MM.1S (cell line): ENCODE measurements around the gene ALOX12B.

Source experiments
- DNase-seq: peaks from one replicate; pipeline ENCODE4 v3.0.0-alpha.2; 2015
- H2AFZ ChIP-seq: fragments of 300-600 bp; sonication (generic); 2 replicates; pipeline ENCODE4 v1.6.0; 2016; ENCODE audit warnings: antibody characterized with exemption, low read length
- H3F3A ChIP-seq: fragments of 300-600 bp; sonication (generic); 2 replicates; pipeline ENCODE4 v1.6.1; 2016; ENCODE audit warnings: mild to moderate bottlenecking, antibody characterized with exemption, low read length, moderate library complexity, mixed read lengths; ENCODE audit not compliant: insufficient read depth
- H3K27ac ChIP-seq: fragments of 300-600 bp; sonication (generic); 2 replicates; pipeline ENCODE4 v1.5.1; 2016; ENCODE audit warnings: mild to moderate bottlenecking, low read length
- H3K27me3 ChIP-seq: fragments of 300-600 bp; sonication (generic); replicated peaks from 2 replicates; pipeline ENCODE4 v1.6.0; 2016; ENCODE audit warnings: low read length; ENCODE audit not compliant: insufficient read depth
- H3K36me3 ChIP-seq: fragments of 300-600 bp; sonication (generic); replicated peaks from 2 replicates; pipeline ENCODE4 v1.6.1; 2016; ENCODE audit warnings: mild to moderate bottlenecking, low read length, mixed read lengths; ENCODE audit not compliant: insufficient read depth
- H3K4me1 ChIP-seq: fragments of 300-600 bp; sonication (generic); 2 replicates; pipeline ENCODE4 v1.6.1; 2016; ENCODE audit warnings: low read length, mixed read lengths
- H3K4me2 ChIP-seq: fragments of 300-600 bp; sonication (generic); 2 replicates; pipeline ENCODE4 v1.6.0; 2016; ENCODE audit warnings: low read depth, low read length
- H3K4me3 ChIP-seq: fragments of 300-600 bp; sonication (generic); 2 replicates; pipeline ENCODE4 v1.5.1; 2016; ENCODE audit warnings: low read length, mixed read lengths
- H3K79me2 ChIP-seq: fragments of 300-600 bp; sonication (generic); 2 replicates; pipeline ENCODE4 v1.6.1; 2016; ENCODE audit warnings: mixed run types, low read length, mixed read lengths
- H3K9ac ChIP-seq: fragments of 300-600 bp; sonication (generic); 2 replicates; pipeline ENCODE4 v1.6.1; 2016; ENCODE audit warnings: low read length, mixed read lengths
- H3K9me2 ChIP-seq: fragments of 300-600 bp; sonication (generic); replicated peaks from 2 replicates; pipeline ENCODE4 v1.6.1; 2016; ENCODE audit warnings: mild to moderate bottlenecking, low read length, mixed read lengths; ENCODE audit not compliant: insufficient read depth
- H3K9me3 ChIP-seq: fragments of 300-600 bp; sonication (generic); replicated peaks from 2 replicates; pipeline ENCODE4 v1.6.1; 2016; ENCODE audit warnings: mild to moderate bottlenecking, low read length, mixed read lengths; ENCODE audit not compliant: insufficient read depth
- H4K20me1 ChIP-seq: fragments of 300-600 bp; sonication (generic); 2 replicates; pipeline ENCODE4 v1.6.1; 2016; ENCODE audit warnings: mild to moderate bottlenecking, low read length, moderate library complexity, mixed read lengths; ENCODE audit not compliant: insufficient read depth
- CTCF ChIP-seq: fragments of 300-600 bp; sonication (generic); IDR thresholded peaks from 2 replicates; pipeline ENCODE4 v1.5.1; 2016; ENCODE audit warnings: antibody characterized with exemption, low read length, mixed read lengths
- EZH2 ChIP-seq: fragments of 300-600 bp; sonication (generic); optimal IDR thresholded peaks from 2 replicates; pipeline ENCODE3; 2017; ENCODE audit warnings: low read depth, mild to moderate bottlenecking, antibody characterized with exemption, low read length, mixed read lengths
- EZH2phosphoT487 ChIP-seq: fragments of 300-600 bp; sonication (generic); IDR thresholded peaks from 2 replicates; pipeline ENCODE4 v1.6.1; 2018; ENCODE audit warnings: antibody characterized with exemption, low read length

The ALOX12B gene

GRCh38 chr17:8131844-8132441 lies 44.4 kb upstream of the ALOX12B start:
- no peak overlapping the region for H3K4me3 ChIP-seq
- no peak overlapping the region for H2AFZ ChIP-seq
- no peak overlapping the region for H3K27ac ChIP-seq
- DNase-seq = no peak
- H3K4me2 ChIP-seq = no peak overlapping the region
- no peaks in the 10 kb centered on the region for H4K20me1 ChIP-seq
- H3K9ac ChIP-seq = no peak overlapping the region
- H3K27me3 ChIP-seq = peaks cover 62% of the 10 kb centered on the region
- peaks cover 5% of the 10 kb centered on the region; the same call in 1 of the 2 replicates for H3F3A ChIP-seq
- no peaks in the 10 kb centered on the region for H3K9me3 ChIP-seq
- no peaks in the 10 kb centered on the region for H3K36me3 ChIP-seq
- peaks cover 4% of the 10 kb centered on the region; the same call in 1 of the 2 replicates for H3K4me1 ChIP-seq
- no peaks in the 10 kb centered on the region for H3K9me2 ChIP-seq
- TF ChIP-seq EZH2 (no peak), EZH2phosphoT487 (no peak), CTCF (no peak)
- H3K79me2 ChIP-seq = no peaks in the 10 kb centered on the region

- DNase-seq = no peak
- no peak for TF ChIP-seq EZH2
- no peak for TF ChIP-seq EZH2phosphoT487
- no peak for TF ChIP-seq CTCF
- Histone ChIP-seq H3K4me1 (peaks cover 25% of the 10 kb centered on the region), H3K79me2 (no peaks in the 10 kb centered on the region), H3K4me2 (no peak overlapping the region), H3K27ac (no peak overlapping the region), H3K36me3 (no peaks in the 10 kb centered on the region), H3K27me3 (peaks cover 69% of the 10 kb centered on the region), H3K4me3 (no peak overlapping the region), H2AFZ (no peak overlapping the region), H3F3A (peaks cover 22% of the 10 kb centered on the region), H3K9me3 (no peaks in the 10 kb centered on the region), H3K9ac (no peak overlapping the region), H3K9me2 (no peaks in the 10 kb centered on the region), H4K20me1 (no peaks in the 10 kb centered on the region)
These were observed 40.7 kb upstream of the ALOX12B start for GRCh38 chr17:8128125-8128784.

GRCh38 chr17:8126491-8127066 lies 39.1 kb upstream of the ALOX12B start:
- H3K4me3 ChIP-seq = peak overlapping the region; percentile 84
- peak overlapping the region; percentile 37; the same call in 1 of the 2 replicates for H3K9ac ChIP-seq
- H3K9me2 ChIP-seq = no peaks in the 10 kb centered on the region
- H3K36me3 ChIP-seq = no peaks in the 10 kb centered on the region
- no peaks in the 10 kb centered on the region for H4K20me1 ChIP-seq
- H3K27me3 ChIP-seq = peaks cover 58% of the 10 kb centered on the region
- H2AFZ ChIP-seq = peak overlapping the region; percentile 93
- H3K4me2 ChIP-seq = peak overlapping the region; percentile 100
- H3K9me3 ChIP-seq = no peaks in the 10 kb centered on the region
- TF ChIP-seq EZH2phosphoT487 (no peak), CTCF (no peak), EZH2 (no peak)
- H3K79me2 ChIP-seq = no peaks in the 10 kb centered on the region
- peak overlapping the region; percentile 0; the same call in 1 of the 2 replicates for H3K27ac ChIP-seq
- H3K4me1 ChIP-seq = peaks cover 25% of the 10 kb centered on the region
- DNase-seq = peak; percentile 55
- H3F3A ChIP-seq = peaks cover 29% of the 10 kb centered on the region
